HepG2 (cell line): Measurements from ENCODE around the gene ENDOD1. TPM values are rescaled to one million over a fixed set of nuclear protein-coding genes. Genes with fewer than 3 reads are reported as not detected.
A peak's percentile ranks its signal among the peaks of the same experiment; 100 is the strongest.

ENCODE experiments used
- AKAP8 ChIP-seq: sonication (generic); formaldehyde crosslinking; IDR thresholded peaks from 2 replicates; pipeline ENCODE4 v1.5.1; 2020; ENCODE audit warnings: mild to moderate bottlenecking, missing genetic modification reagents
- ESRRA ChIP-seq: sonication (generic); formaldehyde crosslinking; IDR thresholded peaks from 2 replicates; pipeline ENCODE4 v1.5.1; 2020; ENCODE audit warnings: mild to moderate bottlenecking, low read depth, missing genetic modification reagents
- KDM3A ChIP-seq: IDR thresholded peaks from 2 replicates; pipeline ENCODE4 v1.6.1; 2018; ENCODE audit warnings: low read depth, missing compliant biosample characterization
- RARA ChIP-seq: IDR thresholded peaks from 2 replicates; pipeline ENCODE4 v1.6.1; 2016; ENCODE audit warnings: missing genetic modification reagents, missing compliant biosample characterization
- RNF2 ChIP-seq: fragments of 450-650 bp; conservative IDR thresholded peaks from 2 replicates; pipeline ENCODE4 v1.6.1; 2016; ENCODE audit warnings: low read depth
- SAFB2 ChIP-seq: sonication (generic); formaldehyde crosslinking; IDR thresholded peaks from 2 replicates; pipeline ENCODE4 v1.5.1; 2020; ENCODE audit warnings: missing genetic modification reagents, low read depth, mild to moderate bottlenecking, borderline replicate concordance
- TBP ChIP-seq: sonication (generic); formaldehyde crosslinking; IDR thresholded peaks from 2 replicates; pipeline ENCODE4 v1.5.0; 2020; ENCODE audit warnings: missing genetic modification reagents
- U2AF1 ChIP-seq: fragments of 200-400 bp; formaldehyde crosslinking; optimal IDR thresholded peaks from 2 replicates; pipeline ENCODE3; 2017; ENCODE audit warnings: mild to moderate bottlenecking, low read depth, low read length
- ZNF235 ChIP-seq: sonication (generic); formaldehyde crosslinking; IDR thresholded peaks from 2 replicates; pipeline ENCODE4 v1.8.1; 2023; ENCODE audit warnings: mild to moderate bottlenecking, missing genetic modification reagents, borderline replicate concordance
- ZNF30 ChIP-seq: sonication (generic); formaldehyde crosslinking; IDR thresholded peaks from 2 replicates; pipeline ENCODE4 v1.5.0; 2020; ENCODE audit warnings: mild to moderate bottlenecking, missing genetic modification reagents
- ZNF367 ChIP-seq: sonication (generic); formaldehyde crosslinking; IDR thresholded peaks from 2 replicates; pipeline ENCODE4 v1.4.0; 2020; ENCODE audit warnings: missing genetic modification reagents, borderline replicate concordance
- ZNF607 ChIP-seq: sonication (generic); formaldehyde crosslinking; IDR thresholded peaks from 2 replicates; pipeline ENCODE4 v1.5.1; 2020; ENCODE audit warnings: missing genetic modification reagents, mild to moderate bottlenecking, borderline replicate concordance
- ZNF768 ChIP-seq: sonication (generic); formaldehyde crosslinking; IDR thresholded peaks from 2 replicates; pipeline ENCODE4 v1.4.0; 2020; ENCODE audit warnings: missing genetic modification reagents
- polyA plus RNA-seq, 8 experiments: library from polyadenylated mRNA; depleted of rRNA in 3 of 8; stranded (reverse) in 7 of 8; unstranded in 1 of 8; fragments of >200 nt; fragmentation: Illumina TruSeq in 4 of 8; extraction: Trizol in 4 of 8; gene quantifications; 2 replicates each; pipeline versions ENCODE4 v1.2.1 to v1.2.3, GENCODE V29; 2011 to 2016; ENCODE audit warnings: low read depth in 4 of 8, missing spikeins in 1 of 8, mixed read lengths in 1 of 8; ENCODE audit not compliant: insufficient read depth in 1 of 8
- total RNA-seq, 5 experiments: library from RNA; depleted of rRNA; stranded (reverse); fragments of >200 nt; fragmentation: Illumina TruSeq; extraction: Trizol; gene quantifications; 2 replicates each; pipeline ENCODE4 v1.2.3, GENCODE V29; 2016; ENCODE audit warnings: low read depth in 1 of 5
- TF ChIP-seq, protein P1 (sequence below): sonication (generic); formaldehyde crosslinking; IDR thresholded peaks from 2 replicates; pipeline ENCODE4 v1.4.0; 2020; ENCODE audit warnings: mild to moderate bottlenecking, missing genetic modification reagents
- TF ChIP-seq, protein P2 (sequence below): sonication (generic); formaldehyde crosslinking; IDR thresholded peaks from 2 replicates; pipeline ENCODE4 v1.4.0; 2020; ENCODE audit warnings: missing genetic modification reagents, borderline replicate concordance
- TF ChIP-seq, protein P3 (sequence below): sonication (generic); formaldehyde crosslinking; IDR thresholded peaks from 2 replicates; pipeline ENCODE4 v1.4.0; 2020; ENCODE audit warnings: missing genetic modification reagents
- TF ChIP-seq, protein P4 (sequence below): sonication (generic); formaldehyde crosslinking; IDR thresholded peaks from 2 replicates; pipeline ENCODE4 v1.9.0; 2022; ENCODE audit warnings: missing genetic modification reagents, mild to moderate bottlenecking, borderline replicate concordance

ENDOD1 gene
- total and polyA plus RNA-seq, 2 of the 13 experiments (the other 11 are each of a cell fraction or from before 2014, with no cell fraction given), result 2.0 to 6.8 TPM

DNA sequence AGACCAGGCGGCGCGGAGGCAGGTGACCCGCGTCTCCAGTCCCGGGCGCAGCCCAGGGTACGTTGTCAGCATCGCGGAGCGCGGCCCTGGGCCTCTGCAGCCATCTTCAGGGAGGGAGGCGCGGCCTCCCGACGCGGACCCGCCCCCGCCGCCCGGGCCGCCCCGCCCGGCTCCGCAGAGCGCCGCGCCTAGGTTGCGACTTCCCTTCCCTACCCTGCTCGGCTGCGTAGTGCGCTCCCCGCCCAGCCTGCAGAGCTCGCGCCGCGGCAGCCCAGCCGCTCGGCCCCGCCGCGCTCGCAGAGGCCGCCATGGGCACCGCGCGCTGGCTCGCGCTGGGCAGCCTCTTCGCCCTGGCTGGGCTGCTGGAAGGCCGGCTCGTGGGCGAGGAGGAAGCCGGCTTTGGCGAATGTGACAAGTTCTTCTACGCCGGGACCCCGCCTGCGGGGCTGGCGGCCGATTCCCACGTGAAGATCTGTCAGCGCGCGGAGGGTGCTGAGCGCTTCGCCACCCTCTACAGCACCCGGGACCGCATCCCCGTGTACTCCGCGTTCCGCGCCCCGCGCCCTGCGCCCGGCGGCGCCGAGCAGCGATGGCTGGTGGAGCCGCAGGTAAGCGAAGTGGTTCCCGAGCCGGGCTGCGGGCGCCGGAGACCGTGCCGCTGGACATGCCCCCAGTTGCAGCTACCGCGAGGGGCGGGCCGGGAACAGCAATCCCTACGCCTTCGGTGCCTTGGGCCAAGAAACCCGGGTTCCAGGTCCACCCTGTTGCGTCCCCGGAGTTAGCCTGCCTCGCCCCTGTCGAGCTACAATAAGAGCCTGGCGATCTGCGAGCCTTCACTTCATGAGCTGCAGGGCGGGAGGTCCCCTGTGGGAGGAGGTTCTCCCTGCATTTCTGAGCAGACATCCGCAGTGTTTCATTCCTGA is at the start of gene ENDOD1 (continued):
- TF ChIP-seq, protein P1, sequence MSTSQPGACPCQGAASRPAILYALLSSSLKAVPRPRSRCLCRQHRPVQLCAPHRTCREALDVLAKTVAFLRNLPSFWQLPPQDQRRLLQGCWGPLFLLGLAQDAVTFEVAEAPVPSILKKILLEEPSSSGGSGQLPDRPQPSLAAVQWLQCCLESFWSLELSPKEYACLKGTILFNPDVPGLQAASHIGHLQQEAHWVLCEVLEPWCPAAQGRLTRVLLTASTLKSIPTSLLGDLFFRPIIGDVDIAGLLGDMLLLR, result no peak; the same call in 1 of the 2 replicates
- no peak for TF ChIP-seq ZNF30 (CRISPR knock-in tag)
- TF ChIP-seq, protein P2, sequence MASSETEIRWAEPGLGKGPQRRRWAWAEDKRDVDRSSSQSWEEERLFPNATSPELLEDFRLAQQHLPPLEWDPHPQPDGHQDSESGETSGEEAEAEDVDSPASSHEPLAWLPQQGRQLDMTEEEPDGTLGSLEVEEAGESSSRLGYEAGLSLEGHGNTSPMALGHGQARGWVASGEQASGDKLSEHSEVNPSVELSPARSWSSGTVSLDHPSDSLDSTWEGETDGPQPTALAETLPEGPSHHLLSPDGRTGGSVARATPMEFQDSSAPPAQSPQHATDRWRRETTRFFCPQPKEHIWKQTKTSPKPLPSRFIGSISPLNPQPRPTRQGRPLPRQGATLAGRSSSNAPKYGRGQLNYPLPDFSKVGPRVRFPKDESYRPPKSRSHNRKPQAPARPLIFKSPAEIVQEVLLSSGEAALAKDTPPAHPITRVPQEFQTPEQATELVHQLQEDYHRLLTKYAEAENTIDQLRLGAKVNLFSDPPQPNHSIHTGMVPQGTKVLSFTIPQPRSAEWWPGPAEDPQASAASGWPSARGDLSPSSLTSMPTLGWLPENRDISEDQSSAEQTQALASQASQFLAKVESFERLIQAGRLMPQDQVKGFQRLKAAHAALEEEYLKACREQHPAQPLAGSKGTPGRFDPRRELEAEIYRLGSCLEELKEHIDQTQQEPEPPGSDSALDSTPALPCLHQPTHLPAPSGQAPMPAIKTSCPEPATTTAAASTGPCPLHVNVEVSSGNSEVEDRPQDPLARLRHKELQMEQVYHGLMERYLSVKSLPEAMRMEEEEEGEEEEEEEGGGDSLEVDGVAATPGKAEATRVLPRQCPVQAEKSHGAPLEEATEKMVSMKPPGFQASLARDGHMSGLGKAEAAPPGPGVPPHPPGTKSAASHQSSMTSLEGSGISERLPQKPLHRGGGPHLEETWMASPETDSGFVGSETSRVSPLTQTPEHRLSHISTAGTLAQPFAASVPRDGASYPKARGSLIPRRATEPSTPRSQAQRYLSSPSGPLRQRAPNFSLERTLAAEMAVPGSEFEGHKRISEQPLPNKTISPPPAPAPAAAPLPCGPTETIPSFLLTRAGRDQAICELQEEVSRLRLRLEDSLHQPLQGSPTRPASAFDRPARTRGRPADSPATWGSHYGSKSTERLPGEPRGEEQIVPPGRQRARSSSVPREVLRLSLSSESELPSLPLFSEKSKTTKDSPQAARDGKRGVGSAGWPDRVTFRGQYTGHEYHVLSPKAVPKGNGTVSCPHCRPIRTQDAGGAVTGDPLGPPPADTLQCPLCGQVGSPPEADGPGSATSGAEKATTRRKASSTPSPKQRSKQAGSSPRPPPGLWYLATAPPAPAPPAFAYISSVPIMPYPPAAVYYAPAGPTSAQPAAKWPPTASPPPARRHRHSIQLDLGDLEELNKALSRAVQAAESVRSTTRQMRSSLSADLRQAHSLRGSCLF (CRISPR knock-in tag), result no peak
- TF ChIP-seq ZNF768 (CRISPR knock-in tag), result no peak
- TF ChIP-seq ZNF235, result no peak
- no peak for TF ChIP-seq ESRRA (CRISPR knock-in tag)
- no peak for TF ChIP-seq U2AF1
- no peak for TF ChIP-seq RARA (CRISPR knock-in tag)
- no peak for TF ChIP-seq ZNF607 (CRISPR knock-in tag)
- no peak; the same call in 1 of the 2 replicates for TF ChIP-seq SAFB2 (CRISPR knock-in tag)
- no peak for TF ChIP-seq ZNF367
- TF ChIP-seq KDM3A (CRISPR knock-in tag), result no peak
- no peak for TF ChIP-seq TBP
- no peak for TF ChIP-seq RNF2
- no peak for TF ChIP-seq AKAP8 (CRISPR knock-in tag)
- TF ChIP-seq, protein P3, sequence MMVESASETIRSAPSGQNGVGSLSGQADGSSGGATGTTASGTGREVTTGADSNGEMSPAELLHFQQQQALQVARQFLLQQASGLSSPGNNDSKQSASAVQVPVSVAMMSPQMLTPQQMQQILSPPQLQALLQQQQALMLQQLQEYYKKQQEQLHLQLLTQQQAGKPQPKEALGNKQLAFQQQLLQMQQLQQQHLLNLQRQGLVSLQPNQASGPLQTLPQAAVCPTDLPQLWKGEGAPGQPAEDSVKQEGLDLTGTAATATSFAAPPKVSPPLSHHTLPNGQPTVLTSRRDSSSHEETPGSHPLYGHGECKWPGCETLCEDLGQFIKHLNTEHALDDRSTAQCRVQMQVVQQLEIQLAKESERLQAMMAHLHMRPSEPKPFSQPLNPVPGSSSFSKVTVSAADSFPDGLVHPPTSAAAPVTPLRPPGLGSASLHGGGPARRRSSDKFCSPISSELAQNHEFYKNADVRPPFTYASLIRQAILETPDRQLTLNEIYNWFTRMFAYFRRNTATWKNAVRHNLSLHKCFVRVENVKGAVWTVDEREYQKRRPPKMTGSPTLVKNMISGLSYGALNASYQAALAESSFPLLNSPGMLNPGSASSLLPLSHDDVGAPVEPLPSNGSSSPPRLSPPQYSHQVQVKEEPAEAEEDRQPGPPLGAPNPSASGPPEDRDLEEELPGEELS (CRISPR knock-in tag), result no peak
- TF ChIP-seq, protein P4, sequence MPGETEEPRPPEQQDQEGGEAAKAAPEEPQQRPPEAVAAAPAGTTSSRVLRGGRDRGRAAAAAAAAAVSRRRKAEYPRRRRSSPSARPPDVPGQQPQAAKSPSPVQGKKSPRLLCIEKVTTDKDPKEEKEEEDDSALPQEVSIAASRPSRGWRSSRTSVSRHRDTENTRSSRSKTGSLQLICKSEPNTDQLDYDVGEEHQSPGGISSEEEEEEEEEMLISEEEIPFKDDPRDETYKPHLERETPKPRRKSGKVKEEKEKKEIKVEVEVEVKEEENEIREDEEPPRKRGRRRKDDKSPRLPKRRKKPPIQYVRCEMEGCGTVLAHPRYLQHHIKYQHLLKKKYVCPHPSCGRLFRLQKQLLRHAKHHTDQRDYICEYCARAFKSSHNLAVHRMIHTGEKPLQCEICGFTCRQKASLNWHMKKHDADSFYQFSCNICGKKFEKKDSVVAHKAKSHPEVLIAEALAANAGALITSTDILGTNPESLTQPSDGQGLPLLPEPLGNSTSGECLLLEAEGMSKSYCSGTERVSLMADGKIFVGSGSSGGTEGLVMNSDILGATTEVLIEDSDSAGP (CRISPR knock-in tag), result peak; percentile 52
